ENCODE data around the gene DDX4.

GRCh38 chr5:55692106-55692417, 45.8 kb upstream of the DDX4 start:
- no peak for TF ChIP-seq CTCF (IDR thresholded peaks at IDR 0.05)
- no peak for TF ChIP-seq POLR2A (IDR thresholded peaks at IDR 0.05)

All from lower leg skin (tissue), 3 donors.